PC-3 (cell line): ENCODE data around the gene CCDC167. TPM values are rescaled to one million over a fixed set of nuclear protein-coding genes. Genes with fewer than 3 reads are reported as not detected.

Source experiments
- ATAC-seq: fragments of 200-7000 bp; cut with Tn5 transposase; 2 replicates; pipeline ENCODE4 v1.9.1; 2020; ENCODE audit warnings: mild to moderate bottlenecking, moderate library complexity
- BruUV-seq: library from RNA; stranded (reverse); fragments of 400-500 nt; replicated peaks from 2 replicates; lab custom pipeline; 2021; lab: Mats Ljungman, UMichigan
- CTCF ChIA-PET: fragments of 300-600 bp; sonication (Branson Sonifier 250); formaldehyde crosslinking; loops from one replicate; lab custom pipeline; 2022; ENCODE audit warnings: antibody characterized with exemption; lab: Charles Lee
- POLR2A ChIA-PET: fragments of 300-600 bp; sonication (Branson Sonifier 250); formaldehyde crosslinking; loops from one replicate; lab custom pipeline; 2022; ENCODE audit warnings: antibody characterized with exemption; ENCODE audit not compliant: unreplicated experiment; lab: Charles Lee
- DNase-seq: peaks from one replicate; pipeline ENCODE4 v3.0.0-alpha.2; 2015
- H2AFZ ChIP-seq: fragments of 300-600 bp; sonication (generic); 2 replicates; pipeline ENCODE4 v1.6.0; 2016; ENCODE audit warnings: antibody characterized with exemption, low read length
- H3F3A ChIP-seq: fragments of 300-600 bp; sonication (generic); one replicate; pipeline ENCODE4 v1.6.0; 2017; ENCODE audit warnings: antibody characterized with exemption, low read length, control low read depth, mild to moderate bottlenecking; ENCODE audit not compliant: unreplicated experiment
- H3K27ac ChIP-seq: fragments of 300-600 bp; sonication (generic); 2 replicates; pipeline ENCODE4 v1.5.1; 2016; ENCODE audit warnings: mild to moderate bottlenecking, low read length
- H3K27me3 ChIP-seq: fragments of 300-600 bp; sonication (generic); 2 replicates; pipeline ENCODE4 v1.6.1; 2016; ENCODE audit warnings: low read length, mixed read lengths
- H3K36me3 ChIP-seq: fragments of 300-600 bp; sonication (generic); 2 replicates; pipeline ENCODE4 v1.6.1; 2016; ENCODE audit warnings: low read depth, mixed run types, low read length, mixed read lengths
- H3K4me1 ChIP-seq: fragments of 300-600 bp; sonication (generic); 2 replicates; pipeline ENCODE4 v1.5.1; 2016; ENCODE audit warnings: low read length; ENCODE audit not compliant: insufficient read depth
- H3K4me2 ChIP-seq: fragments of 300-600 bp; sonication (generic); 2 replicates; pipeline ENCODE4 v1.6.0; 2016; ENCODE audit warnings: low read length
- H3K4me3 ChIP-seq: fragments of 300-600 bp; sonication (generic); 2 replicates; pipeline ENCODE4 v1.5.1; 2016; ENCODE audit warnings: mild to moderate bottlenecking, low read length, mixed read lengths
- H3K79me2 ChIP-seq: fragments of 300-600 bp; sonication (generic); 2 replicates; pipeline ENCODE4 v1.6.1; 2017; ENCODE audit warnings: low read length, mixed read lengths
- H3K9ac ChIP-seq: fragments of 300-600 bp; sonication (generic); 2 replicates; pipeline ENCODE4 v1.6.0; 2016; ENCODE audit warnings: mild to moderate bottlenecking, low read length
- H3K9me2 ChIP-seq: fragments of 300-600 bp; sonication (generic); replicated peaks from 2 replicates; pipeline ENCODE4 v1.6.1; 2016; ENCODE audit warnings: mixed run types, low read length, mixed read lengths
- H3K9me3 ChIP-seq: fragments of 300-600 bp; sonication (generic); 2 replicates; pipeline ENCODE4 v1.6.1; 2016; ENCODE audit warnings: low read length, mixed read lengths
- H4K20me1 ChIP-seq: fragments of 300-600 bp; sonication (generic); 2 replicates; pipeline ENCODE4 v1.6.1; 2016; ENCODE audit warnings: low read length, mixed read lengths
- EZH2 ChIP-seq: fragments of 300-600 bp; sonication (generic); IDR thresholded peaks from one replicate; pipeline ENCODE4 v1.6.1; 2017; ENCODE audit warnings: antibody characterized with exemption, mild to moderate bottlenecking, low read length; ENCODE audit not compliant: unreplicated experiment
- EZH2phosphoT487 ChIP-seq: fragments of 300-600 bp; sonication (generic); IDR thresholded peaks from 2 replicates; pipeline ENCODE4 v1.6.1; 2018; ENCODE audit warnings: mild to moderate bottlenecking, antibody characterized with exemption, low read length, borderline replicate concordance
- intact Hi-C: fragments of 100-400 bp; cut with micrococcal nuclease; formaldehyde crosslinking; loops from 2 replicates; pipeline ENCODE4 v1.9.0; 2023
- total RNA-seq: library from RNA; depleted of rRNA; stranded (reverse); fragments of >200 nt; gene quantifications from 2 replicates; pipeline ENCODE4 v1.2.3, GENCODE V29; 2014
- TF ChIP-seq, protein P1 (sequence below): fragments of 300-600 bp; sonication (generic); conservative IDR thresholded peaks from 2 replicates; pipeline ENCODE4 v1.5.1; 2017; ENCODE audit warnings: antibody characterized with exemption, low read depth, mild to moderate bottlenecking, low read length

CCDC167 gene
- total RNA-seq, 1 experiment from 2014 or later, result 56.9 TPM

DNA sequence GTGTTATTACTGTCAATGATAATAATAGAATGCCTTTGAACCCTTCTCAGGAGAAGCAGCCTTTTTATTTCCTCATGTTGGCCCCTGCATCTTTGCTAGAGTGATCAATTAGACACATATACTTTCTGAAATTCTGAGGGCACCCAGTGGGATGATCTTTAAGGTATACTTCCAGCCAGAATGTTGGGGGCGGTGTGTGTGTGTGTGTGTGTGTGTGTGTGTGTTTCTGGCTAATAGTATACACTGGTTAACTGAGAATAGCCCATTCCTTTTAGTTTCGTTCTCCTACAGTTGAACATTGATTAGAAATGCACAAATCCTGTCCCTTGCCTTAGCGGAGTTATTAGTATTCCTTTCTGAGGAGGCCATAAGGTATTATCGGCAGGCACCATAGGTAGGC lies 41.7 kb upstream of the CCDC167 start:
- intact Hi-C loops, result no loop called here
- Histone ChIP-seq H3K79me2 (no peaks in the 10 kb centered on the region), H3K9me3 (no peaks in the 10 kb centered on the region), H3K9me2 (no peaks in the 10 kb centered on the region), H3K36me3 (no peaks in the 10 kb centered on the region), H3K4me2 (no peak overlapping the region), H3K27me3 (0 out of 2 replicates have a peak, but pooled peaks cover 2% of the 10 kb centered on the region), H3F3A (no peaks in the 10 kb centered on the region), H4K20me1 (no peaks in the 10 kb centered on the region), H3K9ac (no peak overlapping the region), H3K27ac (no peak overlapping the region), H3K4me1 (peaks cover 6% of the 10 kb centered on the region), H3K4me3 (no peak overlapping the region), H2AFZ (no peak overlapping the region)
- DNase-seq (no peak), ATAC-seq (no peak)
- TF ChIP-seq EZH2, result no peak
- TF ChIP-seq, protein P1, sequence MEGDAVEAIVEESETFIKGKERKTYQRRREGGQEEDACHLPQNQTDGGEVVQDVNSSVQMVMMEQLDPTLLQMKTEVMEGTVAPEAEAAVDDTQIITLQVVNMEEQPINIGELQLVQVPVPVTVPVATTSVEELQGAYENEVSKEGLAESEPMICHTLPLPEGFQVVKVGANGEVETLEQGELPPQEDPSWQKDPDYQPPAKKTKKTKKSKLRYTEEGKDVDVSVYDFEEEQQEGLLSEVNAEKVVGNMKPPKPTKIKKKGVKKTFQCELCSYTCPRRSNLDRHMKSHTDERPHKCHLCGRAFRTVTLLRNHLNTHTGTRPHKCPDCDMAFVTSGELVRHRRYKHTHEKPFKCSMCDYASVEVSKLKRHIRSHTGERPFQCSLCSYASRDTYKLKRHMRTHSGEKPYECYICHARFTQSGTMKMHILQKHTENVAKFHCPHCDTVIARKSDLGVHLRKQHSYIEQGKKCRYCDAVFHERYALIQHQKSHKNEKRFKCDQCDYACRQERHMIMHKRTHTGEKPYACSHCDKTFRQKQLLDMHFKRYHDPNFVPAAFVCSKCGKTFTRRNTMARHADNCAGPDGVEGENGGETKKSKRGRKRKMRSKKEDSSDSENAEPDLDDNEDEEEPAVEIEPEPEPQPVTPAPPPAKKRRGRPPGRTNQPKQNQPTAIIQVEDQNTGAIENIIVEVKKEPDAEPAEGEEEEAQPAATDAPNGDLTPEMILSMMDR, result no peak
- TF ChIP-seq EZH2phosphoT487, result no peak
- ChIA-PET POLR2A (no interaction called here), CTCF (no interaction called here)
- no TSS peak for BruUV-seq

DNA sequence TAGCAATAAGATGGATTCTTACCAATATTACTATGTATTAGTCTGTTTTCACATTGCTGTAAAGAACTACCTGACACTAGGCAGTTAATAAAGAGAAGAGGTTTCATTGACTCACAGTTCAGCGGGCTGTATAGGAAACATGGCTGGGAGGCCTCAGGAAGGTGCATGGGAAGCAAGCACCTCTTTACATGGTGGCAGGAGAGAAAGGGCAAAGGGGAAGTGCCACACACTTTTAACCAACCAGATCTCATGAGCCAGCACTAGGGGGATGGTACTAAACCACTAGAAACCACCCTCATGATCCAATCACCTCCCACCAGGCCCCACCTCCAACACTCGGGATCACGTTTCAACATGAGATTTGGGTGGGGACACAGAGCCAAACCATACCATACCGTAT lies 40.7 kb upstream of the CCDC167 start:
- H3K9me3 ChIP-seq, result no peaks in the 10 kb centered on the region
- no peak overlapping the region for H3K27ac ChIP-seq
- intact Hi-C loops, result no loop called here
- DNase-seq (no peak), ATAC-seq (no peak)
- ChIA-PET POLR2A (no interaction called here), CTCF (no interaction called here)
- no peak overlapping the region for H2AFZ ChIP-seq
- TF ChIP-seq, protein P1, result no peak
- TF ChIP-seq EZH2phosphoT487 (no peak), EZH2 (no peak)
- H3F3A ChIP-seq, result no peaks in the 10 kb centered on the region
- no peaks in the 10 kb centered on the region for H3K36me3 ChIP-seq
- no peak overlapping the region for H3K4me2 ChIP-seq
- H4K20me1 ChIP-seq, result no peaks in the 10 kb centered on the region
- no TSS peak for BruUV-seq
- no peak overlapping the region for H3K4me3 ChIP-seq
- H3K4me1 ChIP-seq, result no peaks in the 10 kb centered on the region
- no peaks in the 10 kb centered on the region for H3K9me2 ChIP-seq
- no peaks in the 10 kb centered on the region for H3K79me2 ChIP-seq
- no peak overlapping the region for H3K9ac ChIP-seq
- peaks cover 11% of the 10 kb centered on the region; the same call in 1 of the 2 replicates for H3K27me3 ChIP-seq

DNA sequence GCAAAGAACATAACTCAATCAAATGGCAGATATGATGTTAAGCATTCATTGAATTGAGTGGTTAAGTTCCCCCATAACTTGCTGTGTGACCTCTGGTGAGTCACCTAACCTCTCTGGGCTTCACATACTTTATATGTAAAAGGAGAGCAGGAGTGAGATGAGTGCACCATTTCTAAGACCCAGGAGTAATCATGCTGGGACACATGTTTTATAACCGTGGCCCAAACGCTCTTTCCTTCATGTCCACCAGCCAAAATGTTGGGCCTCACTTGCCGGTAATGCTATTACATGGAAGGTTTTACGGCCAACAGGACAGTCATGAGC lies 40.3 kb upstream of the CCDC167 start:
- Histone ChIP-seq H3K9me2 (no peaks in the 10 kb centered on the region), H3K4me2 (no peak overlapping the region), H3K79me2 (no peaks in the 10 kb centered on the region), H3F3A (no peaks in the 10 kb centered on the region), H3K9ac (no peak overlapping the region), H3K4me3 (no peak overlapping the region), H3K4me1 (no peaks in the 10 kb centered on the region), H3K27ac (no peak overlapping the region), H3K27me3 (peaks cover 13% of the 10 kb centered on the region; the same call in 1 of the 2 replicates), H3K36me3 (no peaks in the 10 kb centered on the region), H2AFZ (no peak overlapping the region), H3K9me3 (no peaks in the 10 kb centered on the region), H4K20me1 (no peaks in the 10 kb centered on the region)
- ChIA-PET POLR2A (no interaction called here), CTCF (no interaction called here)
- no peak for DNase-seq
- no peak for ATAC-seq
- TF ChIP-seq, protein P1, result no peak
- TF ChIP-seq EZH2phosphoT487, result no peak
- TF ChIP-seq EZH2, result no peak
- intact Hi-C loops, result no loop called here
- no TSS peak for BruUV-seq
